Amniotic stem cell (primary cell): ENCODE measurements around the gene CD24.

ENCODE experiments used
- DNase-seq: peaks from one replicate; lab custom pipeline; 2025; lab: John Stamatoyannopoulos, UW

The CD24 gene

DNA sequence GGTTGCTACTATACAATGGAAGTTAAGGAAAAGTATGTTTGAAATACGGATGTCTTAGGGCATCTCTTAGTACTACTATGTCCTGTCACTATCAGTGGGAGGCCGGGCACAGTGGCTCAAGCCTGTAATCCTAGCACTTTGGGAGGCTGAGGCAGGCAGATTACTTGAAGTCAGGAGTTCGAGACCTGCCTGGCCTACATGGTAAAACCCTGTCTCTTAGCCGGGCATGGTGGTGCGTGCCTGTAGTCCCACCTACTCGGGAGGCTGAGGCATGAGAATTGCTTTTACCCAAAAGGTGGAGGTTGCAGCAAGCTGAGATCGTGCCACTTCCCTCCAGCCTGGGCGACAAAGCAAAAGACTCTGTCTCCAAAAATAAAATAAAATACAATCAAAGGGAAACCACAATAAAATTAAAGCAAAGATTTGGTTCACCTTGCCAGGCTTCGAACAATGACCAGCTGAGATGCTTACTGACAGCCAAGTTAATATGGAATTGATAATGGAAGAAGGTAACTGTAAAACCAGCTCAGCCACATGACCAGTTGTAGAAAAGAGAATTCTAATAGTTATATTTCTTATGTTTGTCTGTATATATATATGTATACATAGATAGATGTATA, 6.5 kb downstream of the CD24 start:
- no peak for DNase-seq

DNA sequence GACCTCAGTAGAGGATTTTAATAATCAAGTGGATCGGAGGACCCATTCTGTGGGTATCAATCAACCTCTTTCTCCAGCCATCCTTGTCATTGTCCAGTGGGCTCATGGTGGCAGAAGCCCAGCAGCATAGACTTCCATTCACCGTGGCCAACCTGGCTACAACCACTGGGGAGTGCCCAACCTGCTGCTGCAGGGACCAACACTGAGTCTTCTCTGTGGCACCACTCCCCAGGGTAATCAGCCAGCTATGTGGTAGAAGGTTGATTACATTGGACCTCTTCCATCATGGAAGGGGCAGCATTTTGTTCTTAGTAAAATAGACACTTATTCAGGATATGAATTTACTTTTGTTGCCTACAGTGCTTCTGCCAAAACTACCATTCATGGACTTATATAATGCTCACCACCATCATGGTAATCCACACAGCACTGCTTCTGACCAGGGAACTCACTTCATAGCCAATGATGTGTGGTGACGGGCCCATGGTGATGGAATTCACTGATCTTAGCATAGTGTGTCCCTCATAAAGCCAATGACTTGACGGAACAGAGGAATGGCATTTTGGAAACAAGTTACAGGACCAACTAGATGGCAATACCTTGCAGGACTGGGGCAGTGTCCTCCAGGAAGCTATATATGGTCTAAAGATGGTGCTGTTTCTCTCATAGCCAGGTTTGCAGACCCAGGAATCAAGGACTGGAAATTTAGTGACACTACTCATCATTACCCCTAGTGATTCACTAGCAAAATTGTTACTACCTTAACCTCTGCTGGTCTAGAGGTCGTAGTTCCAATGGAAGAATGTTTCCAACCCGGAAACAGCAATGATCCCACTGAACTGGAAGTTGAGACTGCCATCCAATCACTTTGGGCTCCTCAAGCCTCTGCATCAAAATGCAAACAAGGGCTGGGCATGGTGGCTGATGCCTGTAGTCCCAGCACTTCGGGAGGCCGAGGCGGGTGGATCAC, 7.6 kb downstream of the CD24 start:
- no peak for DNase-seq

DNA sequence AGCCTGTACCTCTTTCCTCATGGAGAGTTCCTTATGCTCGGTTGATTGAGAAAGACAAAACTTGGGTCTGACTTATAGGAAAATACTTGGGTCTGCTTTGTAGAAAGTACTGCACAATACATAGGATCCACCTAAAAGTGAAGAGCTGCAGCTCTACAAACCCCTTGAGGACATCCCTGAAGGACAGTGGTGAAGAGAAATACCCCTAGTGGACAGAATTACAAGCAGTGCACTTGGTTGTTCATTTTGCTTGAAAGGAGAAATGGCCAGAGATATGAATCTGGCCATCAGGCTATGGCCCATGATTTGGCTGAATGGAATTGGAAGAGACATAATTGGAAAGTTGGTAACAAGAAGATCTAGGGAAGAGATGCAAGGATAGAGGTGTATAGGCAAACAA, 8.3 kb downstream of the CD24 start:
- DNase-seq: no peak

DNA sequence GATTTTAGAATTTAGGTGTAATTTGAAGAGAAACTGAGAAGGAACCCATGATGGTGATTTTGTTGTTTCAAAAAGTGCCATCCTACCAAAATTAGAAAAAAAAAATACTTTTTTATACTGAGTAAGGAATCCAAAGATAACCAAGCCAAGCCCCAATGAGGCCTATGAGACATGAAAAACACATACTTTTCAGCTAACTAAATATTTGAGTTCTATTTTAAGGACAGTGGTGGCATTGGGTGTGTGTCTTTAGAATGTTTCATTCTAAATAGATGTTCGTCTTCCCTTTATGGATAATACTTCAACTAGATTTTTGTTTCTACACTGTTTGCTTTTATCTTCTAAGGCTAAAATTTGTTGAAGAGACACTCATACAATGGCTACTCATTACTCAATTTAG, 9.6 kb downstream of the CD24 start:
- DNase-seq: no peak

DNA sequence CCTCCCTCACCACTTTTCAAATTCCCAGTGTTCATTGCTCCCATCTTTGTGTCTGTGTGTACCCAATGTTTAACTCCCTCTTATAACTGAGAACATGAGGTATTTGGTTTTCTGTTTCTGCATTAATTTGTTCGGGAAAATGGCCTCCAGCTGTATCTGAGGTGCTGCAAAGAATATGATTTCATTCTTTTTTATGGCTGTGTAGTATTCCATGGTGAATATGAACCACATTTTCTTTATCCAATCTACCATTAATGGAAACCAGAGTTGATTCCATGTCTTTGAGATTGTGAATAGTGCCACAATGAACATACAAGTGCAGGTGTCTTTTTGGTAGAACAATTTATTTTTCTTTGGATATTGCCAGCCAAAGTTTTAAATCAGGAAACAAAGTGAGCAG, 10.4 kb downstream of the CD24 start:
- DNase-seq: no peak

DNA sequence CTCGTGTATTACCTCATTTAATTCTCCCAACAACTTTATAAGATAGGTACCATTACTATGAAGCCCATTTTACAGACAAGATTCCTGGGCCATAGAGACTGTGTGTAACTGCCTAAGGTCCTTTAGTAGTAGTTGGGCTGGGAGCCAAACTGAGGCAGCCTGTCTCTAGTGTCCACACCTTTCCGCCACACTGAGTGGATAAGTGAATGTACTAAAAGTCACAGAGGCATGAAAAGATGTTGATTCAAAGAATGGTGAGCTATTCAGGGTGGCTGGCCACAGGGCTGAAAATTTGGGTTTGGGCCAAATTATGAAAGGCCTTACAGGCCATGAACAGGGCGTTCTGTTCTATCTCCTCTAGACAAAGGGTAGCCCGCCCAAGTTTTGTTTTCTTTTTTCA, 11.0 kb downstream of the CD24 start:
- DNase-seq: no peak

DNA sequence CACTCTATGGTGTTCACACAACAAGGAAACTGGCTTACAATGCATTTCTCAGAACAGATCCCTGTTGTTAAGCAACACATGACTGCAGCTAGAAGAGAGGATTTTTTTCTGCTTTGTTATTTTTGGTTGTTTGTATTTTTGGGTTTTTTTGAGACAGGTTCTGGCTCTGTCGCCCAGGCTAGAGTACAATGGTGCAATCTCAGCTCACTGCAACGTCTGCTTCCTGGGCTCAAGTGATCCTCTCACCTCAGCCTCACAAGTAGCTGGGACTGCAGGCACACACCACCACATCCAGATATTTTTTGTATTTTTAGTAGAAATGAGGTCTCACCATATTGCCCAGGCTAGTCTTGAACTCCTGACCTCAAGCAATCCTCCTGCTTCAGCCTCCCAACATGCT, 12.7 kb downstream of the CD24 start:
- DNase-seq: no peak

DNA sequence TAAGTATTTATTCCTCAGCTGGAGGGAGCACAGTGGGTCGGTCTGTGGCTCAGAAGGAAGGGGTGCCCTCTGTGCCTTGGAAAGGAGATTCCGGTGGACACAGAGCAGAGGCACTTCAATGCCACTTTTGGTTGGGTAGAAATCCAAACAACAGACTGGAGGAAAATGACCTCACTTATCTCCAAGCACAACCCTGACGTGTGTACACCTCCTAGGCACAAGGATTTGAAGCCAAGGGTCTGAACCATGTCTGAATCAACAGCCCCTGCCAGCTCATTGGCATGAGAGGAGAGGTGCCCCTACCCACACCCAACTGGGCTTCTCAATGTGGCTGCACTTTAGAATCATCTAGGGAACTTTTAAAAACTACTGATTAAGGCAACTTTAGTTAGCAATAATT, 13.4 kb downstream of the CD24 start:
- DNase-seq: no peak

DNA sequence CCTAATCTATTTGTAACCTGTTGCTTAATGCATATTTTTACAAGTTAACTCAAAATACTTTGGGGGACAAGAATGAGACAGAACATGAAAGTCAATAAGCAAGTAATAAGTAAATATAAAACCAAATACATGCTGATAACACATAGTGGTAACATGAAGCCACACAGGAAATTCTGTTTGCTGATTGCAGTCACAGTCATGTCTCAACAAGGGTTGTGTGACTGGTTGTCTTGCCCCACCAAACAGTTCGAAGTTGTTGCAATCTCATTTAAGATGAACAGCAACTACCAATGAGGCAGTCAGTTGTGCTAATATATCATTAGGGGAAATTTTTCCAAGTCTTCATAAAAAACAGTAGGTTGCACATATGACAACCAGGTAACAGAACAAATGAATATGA, 14.5 kb downstream of the CD24 start:
- DNase-seq: no peak

DNA sequence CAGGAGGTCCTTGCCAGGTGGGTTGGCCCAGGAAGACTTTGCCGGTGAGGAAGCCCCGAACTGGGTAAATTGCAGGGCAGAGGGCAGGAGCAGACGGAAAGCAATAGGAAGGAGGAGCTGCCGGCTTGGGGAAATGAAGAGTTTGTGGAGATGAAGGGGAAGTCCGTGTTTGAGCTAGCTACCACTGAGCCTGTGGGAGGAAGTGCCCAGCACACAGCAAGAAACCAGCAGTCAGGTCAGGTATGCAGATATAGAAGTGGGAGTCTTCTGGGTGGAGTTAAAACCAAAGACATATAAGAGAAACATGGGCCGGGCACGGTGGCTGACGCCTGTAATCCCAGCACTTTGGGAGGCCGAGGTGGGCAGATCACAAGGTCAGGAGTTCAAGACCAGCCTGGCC, 34.7 kb downstream of the CD24 start:
- DNase-seq: no peak

DNA sequence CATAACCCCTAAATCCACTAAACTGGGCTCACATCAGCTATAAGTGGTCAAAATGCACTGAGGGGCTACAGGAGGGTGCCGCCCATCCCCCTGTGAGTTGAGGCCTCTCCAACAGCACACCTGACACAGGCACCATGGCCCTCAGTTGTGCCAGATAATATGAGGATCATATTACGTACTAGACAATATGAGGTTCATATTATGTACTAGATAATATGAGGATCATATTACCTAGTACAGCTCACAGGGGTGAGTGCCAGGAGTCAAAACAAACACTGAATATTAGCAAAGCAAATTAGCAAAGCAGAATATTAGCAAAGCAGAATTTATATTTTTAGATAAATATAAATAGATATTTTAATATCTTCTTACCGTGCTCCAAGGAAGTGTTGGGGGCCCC, 35.3 kb downstream of the CD24 start:
- DNase-seq: no peak

DNA sequence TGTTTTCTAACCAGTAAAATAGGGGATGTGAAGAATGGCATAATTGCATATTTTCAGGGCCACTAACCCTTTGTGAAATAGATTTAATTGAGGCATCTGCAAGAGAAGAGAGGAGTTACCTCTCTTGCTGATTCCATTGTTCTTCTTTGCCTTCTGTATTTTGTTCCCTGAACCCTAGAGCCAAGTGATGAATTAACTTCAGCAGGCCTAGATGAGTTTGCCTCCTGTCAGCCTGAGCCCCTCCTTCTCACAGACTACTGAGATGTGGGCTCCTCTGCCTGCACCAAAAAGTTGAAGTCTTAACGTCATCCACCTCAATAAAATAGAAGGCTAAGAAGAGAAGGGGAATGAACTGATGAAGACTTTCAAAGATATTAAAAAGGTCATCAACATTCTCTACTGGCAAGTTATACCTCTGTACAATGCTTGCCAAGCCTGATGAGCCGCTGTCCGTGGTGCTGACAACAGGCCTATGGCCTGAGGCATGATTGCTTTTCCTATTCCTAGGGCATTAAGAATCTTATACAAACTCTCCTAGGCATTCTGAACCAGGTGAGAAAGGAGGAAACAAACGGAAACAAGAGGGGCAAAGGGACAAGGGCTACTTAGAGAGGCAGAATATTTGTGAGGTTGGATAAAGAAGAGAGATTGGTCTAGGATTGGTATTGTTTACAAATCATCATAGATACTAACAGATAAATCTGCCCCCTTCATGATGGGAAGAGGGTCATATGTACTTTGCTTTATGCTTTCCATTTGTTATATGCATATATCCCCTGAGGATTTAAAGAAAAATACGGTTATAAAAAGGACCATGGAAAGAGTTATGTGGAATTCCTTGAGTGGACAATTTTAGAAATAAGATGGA, 46.8 kb downstream of the CD24 start:
- DNase-seq: no peak

DNA sequence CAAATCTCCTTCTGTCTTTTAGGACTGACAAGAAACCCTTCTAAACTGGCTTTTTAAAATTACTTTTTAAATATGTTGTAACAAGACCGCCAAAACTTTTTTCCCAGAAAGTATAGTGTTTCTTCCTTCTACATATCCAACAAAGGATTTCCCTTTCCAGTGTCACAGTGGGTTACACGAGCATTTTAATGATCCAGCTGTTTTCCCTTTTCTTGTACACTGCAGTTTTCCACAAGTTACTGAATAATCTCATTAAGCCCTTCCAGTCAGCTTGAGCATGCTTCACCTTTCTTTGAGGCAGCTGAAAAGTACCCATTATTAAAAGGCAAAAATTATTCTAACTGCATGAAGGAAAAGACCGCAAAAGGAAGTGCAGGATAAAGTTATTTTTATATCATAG, 48.6 kb downstream of the CD24 start:
- DNase-seq: no peak

DNA sequence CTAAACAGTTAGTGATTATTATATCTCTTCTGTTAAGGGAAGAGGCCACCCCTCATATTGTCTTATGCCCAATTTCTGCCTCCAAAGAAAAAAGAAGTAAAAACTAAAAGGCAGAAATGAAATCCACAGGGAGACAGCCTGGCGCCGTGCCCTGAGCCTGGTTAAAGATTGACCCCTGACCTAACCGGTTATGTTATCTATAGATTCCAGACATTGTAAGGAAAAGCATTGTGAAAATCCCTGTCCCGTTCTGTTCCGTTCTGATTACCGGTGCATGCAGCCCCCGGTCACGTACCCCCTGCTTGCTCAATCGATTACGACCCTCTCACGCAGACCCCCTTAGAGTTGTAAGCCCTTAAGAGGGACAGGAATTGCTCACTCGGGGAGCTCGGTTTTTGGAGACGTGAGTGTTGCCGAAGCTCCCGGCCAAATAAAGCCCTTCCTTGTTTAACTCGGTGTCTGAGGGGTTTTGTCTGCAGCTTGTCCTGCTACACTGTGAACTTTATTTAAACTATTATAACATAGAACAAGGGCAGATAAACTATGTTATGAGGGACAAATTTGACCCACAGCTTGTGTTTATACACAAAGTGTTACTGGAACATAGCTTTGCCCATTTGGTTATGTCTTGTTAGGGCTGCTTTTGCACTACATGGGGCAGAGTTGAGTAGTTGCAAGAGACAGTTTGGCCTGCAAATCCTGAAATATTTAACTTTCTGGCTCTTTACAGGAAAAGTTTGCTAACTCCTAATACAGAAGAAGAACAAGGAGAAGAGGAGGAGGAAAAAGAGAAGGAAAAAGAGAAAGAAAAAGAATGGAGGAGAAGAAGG, 49.6 kb downstream of the CD24 start:
- DNase-seq: no peak

DNA sequence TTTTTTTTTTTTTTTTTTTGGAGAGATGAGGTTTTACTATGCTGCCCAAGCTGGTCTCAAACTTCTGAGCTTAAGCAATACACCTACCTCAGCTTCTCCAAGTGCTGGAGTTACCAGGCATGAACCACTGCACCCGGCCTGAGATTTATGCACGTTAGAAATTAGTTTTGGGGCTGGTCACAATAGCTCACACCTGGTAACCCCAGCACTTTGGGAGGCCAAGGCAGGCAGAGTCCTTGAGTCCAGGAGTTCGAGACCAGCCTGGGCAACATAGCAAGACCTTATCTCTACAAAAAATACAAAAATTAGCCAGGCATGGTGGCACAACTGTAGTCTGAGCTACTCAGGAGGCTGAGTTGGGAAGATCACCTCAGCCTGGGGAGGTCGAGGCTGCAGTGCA, 51.9 kb downstream of the CD24 start:
- DNase-seq: no peak
